ENCODE measurements around the gene LPAR4.
"Not testable (repeated sequence)": the region's sequence is repeated elsewhere in the genome, so short reads cannot be mapped to it uniquely, and the experiment has no call there.

LPAR4 gene

DNA sequence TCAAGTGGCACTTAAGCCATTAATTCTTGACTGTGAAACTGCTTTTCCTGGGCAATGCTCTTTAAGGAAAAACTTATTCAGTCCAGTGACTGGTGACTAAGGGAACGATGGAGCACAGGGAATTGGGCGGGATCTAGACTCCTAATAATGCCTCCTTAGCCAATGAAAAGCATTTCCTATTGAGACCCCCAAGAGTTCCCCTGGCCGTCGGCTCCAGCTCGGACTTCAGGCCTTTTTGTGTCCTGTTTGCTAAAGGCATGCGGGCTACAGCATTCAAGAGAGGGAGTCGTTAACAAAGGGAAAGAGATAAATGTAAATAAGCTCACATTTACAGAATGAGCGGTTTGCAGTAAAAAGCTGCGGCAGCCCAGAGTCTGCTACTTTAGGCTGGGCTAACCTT is at the start of gene LPAR4:
TSS of gene LPAR4 (plus strand) at position 232 of the 400 bp plus-strand sequence. CDS start 7,150 bp downstream, outside the sequence.
- DNase-seq (ENCODE audit: low spot score), result peak; percentile 56

- DNase-seq (ENCODE audit: low spot score), result no peak
Observed at GRCh38 chrX:78706071-78706470, 41.4 kb upstream of the LPAR4 start.

DNA sequence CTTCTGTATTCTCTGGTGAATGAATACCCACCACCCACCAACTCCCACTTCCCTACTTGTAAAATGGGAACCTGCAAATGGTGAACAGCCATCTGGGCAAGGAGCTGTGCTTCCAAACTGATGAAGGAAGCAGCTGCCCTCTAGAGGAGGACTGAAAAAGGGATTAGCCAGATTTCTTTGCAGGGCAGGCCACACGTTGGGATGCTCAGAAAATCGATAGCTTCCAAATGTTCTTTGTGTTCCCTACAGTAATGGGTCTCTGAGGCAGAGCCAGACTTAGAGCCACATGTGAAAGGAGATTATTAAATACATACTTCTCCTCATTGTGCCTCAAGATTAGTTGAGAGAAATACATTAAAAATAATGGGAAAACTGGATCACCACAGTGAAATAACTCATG is 39.3 kb upstream of the LPAR4 start:
- DNase-seq (ENCODE audit: low spot score), result no peak

GRCh38 chrX:78708816-78709215 is 38.7 kb upstream of the LPAR4 start:
- no peak for DNase-seq (ENCODE audit: low spot score)

DNA sequence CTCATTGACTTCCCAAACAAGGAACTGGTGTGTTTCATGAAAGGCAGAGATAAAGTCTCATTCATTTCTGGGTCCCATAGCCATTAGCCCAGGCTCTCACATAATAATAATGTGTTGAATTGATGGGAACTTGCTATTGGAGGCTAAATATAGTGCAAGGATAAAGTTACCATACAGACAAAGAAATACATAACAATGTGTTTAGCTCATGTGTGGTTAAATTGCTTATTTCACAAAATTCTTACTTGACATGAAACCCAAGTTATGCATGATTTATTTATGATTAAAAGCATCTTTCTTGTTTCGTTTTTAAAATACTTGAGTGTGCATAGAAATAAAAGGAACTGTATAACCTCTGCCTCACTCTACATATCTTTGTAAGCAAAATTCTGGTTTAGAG is 37.3 kb upstream of the LPAR4 start:
- no peak for DNase-seq (ENCODE audit: low spot score)

GRCh38 chrX:78712336-78712735 is 35.2 kb upstream of the LPAR4 start:
- DNase-seq (ENCODE audit: low spot score), result no peak

DNA sequence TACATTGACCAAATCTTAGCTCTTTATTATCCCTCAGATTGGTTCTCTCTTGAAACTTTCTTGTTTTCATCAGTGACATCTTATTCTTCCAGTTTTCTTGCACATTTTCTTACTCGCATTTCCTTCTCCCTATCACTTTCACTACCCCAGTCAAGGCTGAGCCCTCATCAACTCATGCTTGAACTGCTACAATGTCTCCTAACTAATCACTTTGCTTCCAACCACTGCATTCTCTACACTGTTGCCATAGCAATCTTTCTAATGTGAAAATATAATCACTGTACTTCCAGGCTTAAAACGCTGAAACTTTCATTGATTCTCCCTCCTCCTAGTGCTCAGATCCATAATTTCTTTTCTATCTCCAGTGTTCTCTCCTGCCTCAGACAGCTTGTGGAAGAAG is 22.2 kb upstream of the LPAR4 start:
- DNase-seq (ENCODE audit: low spot score), result no peak

DNA sequence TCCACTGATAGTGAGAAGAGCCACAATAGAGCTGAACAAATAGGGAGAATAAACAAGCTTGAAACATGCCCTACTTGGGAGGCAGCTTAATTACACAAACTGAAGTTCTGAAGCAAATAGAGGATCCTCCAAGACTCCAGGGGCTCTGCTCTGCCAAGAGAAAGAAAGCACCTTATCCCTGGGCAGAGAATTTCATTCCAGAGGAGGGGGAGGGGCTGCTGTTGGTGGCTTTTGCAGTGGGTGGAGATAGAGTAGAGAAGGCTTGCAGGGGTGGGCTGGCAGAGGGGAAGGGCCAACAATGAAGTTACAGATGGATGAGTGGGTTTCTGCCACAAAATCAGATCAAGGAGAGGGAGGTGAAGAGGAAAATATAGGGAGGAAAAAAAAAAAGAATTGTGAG is 1.0 kb upstream of the LPAR4 start:
- peak; percentile 52 for DNase-seq (ENCODE audit: low spot score)

DNA sequence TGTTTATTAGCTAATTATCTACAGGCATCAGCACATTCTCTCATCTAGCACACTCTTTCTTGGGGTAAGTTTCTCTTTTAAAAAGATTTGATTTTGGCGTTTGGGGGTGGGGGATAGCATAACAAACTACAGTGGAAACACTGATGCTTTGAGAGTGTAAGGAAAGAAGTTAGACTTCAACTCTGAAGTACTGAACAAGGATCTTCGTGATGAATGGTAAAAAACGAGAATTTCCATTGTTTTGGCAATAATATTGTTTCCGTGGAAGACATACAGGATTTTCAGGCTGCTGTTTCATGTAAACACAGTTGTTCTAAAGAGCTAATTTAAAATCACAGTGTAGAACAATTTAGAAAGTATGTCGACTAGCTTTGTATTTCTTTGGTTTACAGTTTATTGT is 451 bp downstream of the LPAR4 start:
- DNase-seq (ENCODE audit: low spot score), result no peak

GRCh38 chrX:78748846-78749245 is 1.3 kb downstream of the LPAR4 start:
- DNase-seq (ENCODE audit: low spot score), result no peak

DNA sequence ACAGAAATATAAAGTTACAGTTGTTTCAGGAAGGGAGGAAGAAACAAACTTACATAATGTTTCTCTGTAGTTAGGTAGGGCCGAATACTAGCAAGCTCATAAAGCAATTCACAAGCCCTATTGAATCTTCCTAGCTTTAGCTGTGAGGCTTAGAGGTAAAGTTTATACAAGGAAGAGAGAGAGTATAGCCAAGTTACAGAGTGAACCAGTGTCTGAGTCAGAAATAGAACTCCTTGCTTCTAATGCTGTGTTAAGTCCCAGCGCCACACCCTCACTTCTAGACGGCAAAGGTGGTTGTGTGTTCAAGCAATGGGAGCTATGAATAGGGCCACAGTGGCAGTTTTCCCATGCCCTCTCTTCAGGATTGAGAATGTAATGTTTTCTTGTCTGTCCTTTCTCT is 6.1 kb downstream of the LPAR4 start:
- DNase-seq (ENCODE audit: low spot score), result no peak

DNA sequence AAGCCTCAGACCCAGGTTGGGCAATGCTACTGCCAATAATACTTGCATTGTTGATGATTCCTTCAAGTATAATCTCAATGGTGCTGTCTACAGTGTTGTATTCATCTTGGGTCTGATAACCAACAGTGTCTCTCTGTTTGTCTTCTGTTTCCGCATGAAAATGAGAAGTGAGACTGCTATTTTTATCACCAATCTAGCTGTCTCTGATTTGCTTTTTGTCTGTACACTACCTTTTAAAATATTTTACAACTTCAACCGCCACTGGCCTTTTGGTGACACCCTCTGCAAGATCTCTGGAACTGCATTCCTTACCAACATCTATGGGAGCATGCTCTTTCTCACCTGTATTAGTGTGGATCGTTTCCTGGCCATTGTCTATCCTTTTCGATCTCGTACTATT is 7.4 kb downstream of the LPAR4 start:
- no peak for DNase-seq (ENCODE audit: low spot score)

DNA sequence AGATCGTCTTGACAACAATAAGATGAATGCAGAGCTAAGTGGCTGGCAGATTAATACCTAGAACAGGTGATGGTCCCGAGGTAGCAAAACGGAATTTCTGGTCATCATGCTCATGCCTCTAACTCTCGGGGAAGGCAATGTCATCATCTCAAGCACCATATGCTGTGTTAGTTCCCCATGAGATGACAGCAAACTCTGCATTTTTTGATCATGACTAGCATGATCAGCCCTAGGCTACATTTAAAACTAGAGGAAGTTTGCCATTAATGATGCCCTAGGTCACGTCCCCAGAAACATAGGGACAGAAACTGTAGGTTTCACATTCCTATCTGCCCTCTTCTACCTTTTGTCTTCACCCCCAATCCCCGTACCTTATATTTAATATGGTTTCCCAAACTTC is 11.6 kb downstream of the LPAR4 start:
- no peak for DNase-seq (ENCODE audit: low spot score)

GRCh38 chrX:78769101-78769755 is 21.7 kb downstream of the LPAR4 start:
- no peak for DNase-seq (ENCODE audit: low spot score)

GRCh38 chrX:78769946-78770345 is 22.4 kb downstream of the LPAR4 start:
- peak; percentile 53 for DNase-seq (ENCODE audit: low spot score)

GRCh38 chrX:78796916-78797315 is 49.4 kb downstream of the LPAR4 start:
- DNase-seq (ENCODE audit: low spot score), result no peak

- no peak for DNase-seq (ENCODE audit: low spot score)
Observed at GRCh38 chrX:78800114-78800513, 52.6 kb downstream of the LPAR4 start.

DNA sequence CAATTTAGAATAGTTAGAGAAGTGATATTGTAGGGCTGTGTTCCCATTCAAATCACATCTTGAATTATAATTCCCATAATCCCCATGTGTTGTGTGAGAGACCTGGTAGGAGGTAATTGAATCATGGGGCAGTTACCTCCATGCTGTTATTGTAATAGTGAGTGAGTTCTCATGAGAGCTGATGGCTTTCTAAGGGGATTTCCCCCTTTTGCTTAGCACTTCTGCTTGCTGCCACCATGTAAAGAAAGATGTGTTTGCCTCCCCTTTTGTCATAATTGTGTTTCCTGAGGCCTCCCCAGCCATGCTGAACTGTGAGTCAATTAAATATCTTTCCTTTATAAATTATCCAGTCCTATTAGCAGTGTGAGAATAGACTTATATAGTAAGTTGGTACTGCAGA is 53.2 kb downstream of the LPAR4 start:
- DNase-seq (ENCODE audit: low spot score), result no peak

- DNase-seq (ENCODE audit: low spot score), result no peak
Observed at GRCh38 chrX:78801522-78801921, 54.0 kb downstream of the LPAR4 start.

GRCh38 chrX:78802526-78802925 is 55.0 kb downstream of the LPAR4 start:
- DNase-seq (ENCODE audit: low spot score), result not testable (repeated sequence)
